ENCODE results near the gene CEP112. TPM values are rescaled to one million over a fixed set of nuclear protein-coding genes. Genes with fewer than 3 reads are reported as not detected.
"Not testable (repeated sequence)": the region's sequence is repeated elsewhere in the genome, so short reads cannot be mapped to it uniquely, and the experiment has no call there.

Gene CEP112
- total and polyA plus RNA-seq, 8 donors = 8.4 to 11.4 (median 9.8) TPM

GRCh38 chr17:66167189-66167815, 24.6 kb downstream of the CEP112 start:
- intact Hi-C loops (cut with DNase I) = loop anchor here in 1 of 3 donors (5.0 kb wide), 1 partner anchor 875 kb away; no protein-coding TSS in a partner anchor
- Histone ChIP-seq H3K27ac (no peak overlapping the region), H3K27me3 (no peaks in the 10 kb centered on the region), H3K36me3 (no peaks in the 10 kb centered on the region), H3K9me3 (no peaks in the 10 kb centered on the region), H3K4me3 (no peak overlapping the region), H3K4me1 (no peaks in the 10 kb centered on the region)
- FAIRE-seq (no peak), DNase-seq (no peak), ATAC-seq (no peak)
- WGBS, 2 donors = 61 to 75% methylated on average over 5 of the region's 5 CpGs
- no peak for TF ChIP-seq CTCF (IDR thresholded peaks at IDR 0.05)

GRCh38 chr17:66165537-66166123, 26.3 kb downstream of the CEP112 start:
- H3K4me3 ChIP-seq = no peak overlapping the region
- DNase-seq (peak in 2 of 6 donors; percentile 11 to 19), FAIRE-seq (peak; percentile 93), ATAC-seq (peak in 3 of 4 donors; percentile 81 to 83 (median 82))
- H3K36me3 ChIP-seq = no peaks in the 10 kb centered on the region
- no peaks in the 10 kb centered on the region for H3K27me3 ChIP-seq
- no peaks in the 10 kb centered on the region for H3K4me1 ChIP-seq
- TF ChIP-seq CTCF (IDR thresholded peaks at IDR 0.05) = peak; percentile 9 to 63 (median 54)
- no peak overlapping the region for H3K27ac ChIP-seq
- intact Hi-C loops (cut with DNase I) = loop anchor here in 1 of 3 donors (5.0 kb wide), 1 partner anchor 873 kb away; no protein-coding TSS in a partner anchor
- no peaks in the 10 kb centered on the region for H3K9me3 ChIP-seq

GRCh38 chr17:66155055-66155454, 36.9 kb downstream of the CEP112 start:
- intact Hi-C loops (cut with DNase I); H3K27me3 ChIP-seq; H3K36me3 ChIP-seq; FAIRE-seq; H3K4me1 ChIP-seq; DNase-seq; ATAC-seq; H3K9me3 ChIP-seq; H3K27ac ChIP-seq; H3K4me3 ChIP-seq: not testable (repeated sequence)
- 94 to 97% methylated on average over 4 of the region's 4 CpGs for WGBS, 2 donors

GRCh38 chr17:66152756-66153155, 39.2 kb downstream of the CEP112 start:
- 70 to 87% methylated on average over 2 of the region's 2 CpGs for WGBS, 2 donors
- intact Hi-C loops (cut with DNase I) = no loop called here
- FAIRE-seq (no peak), ATAC-seq (no peak), DNase-seq (no peak)
- Histone ChIP-seq H3K27ac (no peak overlapping the region), H3K9me3 (no peaks in the 10 kb centered on the region), H3K27me3 (no peaks in the 10 kb centered on the region), H3K4me1 (no peaks in the 10 kb centered on the region), H3K4me3 (no peak overlapping the region), H3K36me3 (no peaks in the 10 kb centered on the region)
- TF ChIP-seq CTCF (IDR thresholded peaks at IDR 0.05) = no peak

GRCh38 chr17:66150708-66151107, 41.2 kb downstream of the CEP112 start:
- ATAC-seq = no peak
- Histone ChIP-seq H3K4me1 (no peaks in the 10 kb centered on the region), H3K36me3 (no peaks in the 10 kb centered on the region), H3K4me3 (no peak overlapping the region), H3K9me3 (no peaks in the 10 kb centered on the region), H3K27me3 (no peaks in the 10 kb centered on the region), H3K27ac (no peak overlapping the region)
- no peak for FAIRE-seq
- DNase-seq = no peak
- intact Hi-C loops (cut with DNase I) = no loop called here
- TF ChIP-seq CTCF (IDR thresholded peaks at IDR 0.05) = no peak
